Measurements from ENCODE around the gene NAA50.

GRCh38 chr3:113685124-113685523 is 60.9 kb downstream of the NAA50 start:
- TF ChIP-seq GATA2 (IDR thresholded peaks at IDR 0.05; ENCODE audit: low read depth, low read length) (no peak), GATA3 (IDR thresholded peaks at IDR 0.05; ENCODE audit: low read depth, low read length) (no peak)

Measured in SH-SY5Y (cell line).